GM21786 (cell line): ENCODE results near the gene FOXN3.
"Not testable (repeated sequence)": the region's sequence is repeated elsewhere in the genome, so short reads cannot be mapped to it uniquely, and the experiment has no call there.

ENCODE experiments used
- ATAC-seq: cut with Tn5 transposase; IDR thresholded peaks from one replicate; pipeline ENCODE4 v1.9.1; 2021; ENCODE audit not compliant: unreplicated experiment

FOXN3 gene

DNA sequence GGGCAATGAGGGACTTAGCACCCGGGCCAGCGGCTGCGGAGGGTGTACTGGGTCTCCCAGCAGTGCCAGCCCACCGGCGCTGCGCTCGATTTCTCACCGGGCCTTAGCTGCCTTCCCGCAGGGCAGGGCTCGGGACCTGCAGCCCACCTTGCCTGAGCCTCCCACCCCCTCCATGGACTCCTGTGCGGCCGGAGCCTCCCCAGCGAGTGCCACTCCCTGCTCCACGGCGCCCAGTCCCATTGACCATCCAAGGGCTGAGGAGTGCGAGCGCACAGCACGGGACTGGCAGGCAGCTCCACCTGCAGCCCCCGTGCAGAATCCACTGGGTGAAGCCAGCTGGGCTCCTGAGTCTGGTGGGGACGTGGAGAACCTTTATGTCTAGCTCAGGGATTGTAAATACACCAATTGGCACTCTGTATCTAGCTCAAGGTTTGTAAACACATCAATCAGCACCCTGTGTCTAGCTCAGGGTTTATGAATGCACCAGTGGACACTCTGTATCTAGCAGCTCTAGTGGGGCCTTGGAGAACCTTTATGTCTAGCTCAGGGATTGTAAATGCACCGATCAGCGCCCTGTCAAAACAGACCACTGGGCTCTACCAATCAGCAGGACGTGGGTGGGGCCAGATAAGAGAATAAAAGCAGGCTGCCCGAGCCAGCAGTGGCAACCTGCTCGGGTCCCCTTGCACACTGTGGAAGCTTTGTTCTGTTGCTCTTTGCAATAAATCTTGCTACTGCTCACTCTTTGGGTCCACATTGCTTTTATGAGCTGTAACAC, 305.1 kb downstream of the FOXN3 start:
- not testable (repeated sequence) for ATAC-seq

DNA sequence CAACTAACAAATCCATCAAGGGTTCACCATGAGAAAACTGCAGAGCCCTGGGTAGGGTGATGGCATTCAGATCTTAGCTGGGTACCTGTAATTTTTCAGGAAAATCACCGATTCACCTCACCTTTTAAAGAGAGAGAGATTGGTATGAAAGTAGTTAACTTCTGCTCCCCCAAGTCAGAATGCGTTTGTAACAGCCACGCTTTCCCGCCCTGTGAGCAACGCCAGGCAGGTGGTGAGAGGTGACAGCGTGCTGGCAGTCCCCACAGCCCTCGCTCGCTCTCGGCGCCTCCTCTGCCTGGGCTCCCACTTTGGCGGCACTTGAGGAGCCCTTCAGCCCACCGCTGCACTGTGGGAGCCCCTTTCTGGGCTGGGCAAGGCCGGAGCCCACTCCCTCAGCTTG, 305.8 kb downstream of the FOXN3 start:
- not testable (repeated sequence) for ATAC-seq

GRCh38 chr14:89110110-89110509, 306.9 kb downstream of the FOXN3 start:
- ATAC-seq: no peak

- no peak for ATAC-seq
Observed at GRCh38 chr14:89108608-89109007, 308.4 kb downstream of the FOXN3 start.

GRCh38 chr14:89107626-89108025, 309.4 kb downstream of the FOXN3 start:
- ATAC-seq: no peak
